ENCODE data around the gene MLPH.
A peak's percentile ranks its signal among the peaks of the same experiment; 100 is the strongest.

Gene MLPH

DNA sequence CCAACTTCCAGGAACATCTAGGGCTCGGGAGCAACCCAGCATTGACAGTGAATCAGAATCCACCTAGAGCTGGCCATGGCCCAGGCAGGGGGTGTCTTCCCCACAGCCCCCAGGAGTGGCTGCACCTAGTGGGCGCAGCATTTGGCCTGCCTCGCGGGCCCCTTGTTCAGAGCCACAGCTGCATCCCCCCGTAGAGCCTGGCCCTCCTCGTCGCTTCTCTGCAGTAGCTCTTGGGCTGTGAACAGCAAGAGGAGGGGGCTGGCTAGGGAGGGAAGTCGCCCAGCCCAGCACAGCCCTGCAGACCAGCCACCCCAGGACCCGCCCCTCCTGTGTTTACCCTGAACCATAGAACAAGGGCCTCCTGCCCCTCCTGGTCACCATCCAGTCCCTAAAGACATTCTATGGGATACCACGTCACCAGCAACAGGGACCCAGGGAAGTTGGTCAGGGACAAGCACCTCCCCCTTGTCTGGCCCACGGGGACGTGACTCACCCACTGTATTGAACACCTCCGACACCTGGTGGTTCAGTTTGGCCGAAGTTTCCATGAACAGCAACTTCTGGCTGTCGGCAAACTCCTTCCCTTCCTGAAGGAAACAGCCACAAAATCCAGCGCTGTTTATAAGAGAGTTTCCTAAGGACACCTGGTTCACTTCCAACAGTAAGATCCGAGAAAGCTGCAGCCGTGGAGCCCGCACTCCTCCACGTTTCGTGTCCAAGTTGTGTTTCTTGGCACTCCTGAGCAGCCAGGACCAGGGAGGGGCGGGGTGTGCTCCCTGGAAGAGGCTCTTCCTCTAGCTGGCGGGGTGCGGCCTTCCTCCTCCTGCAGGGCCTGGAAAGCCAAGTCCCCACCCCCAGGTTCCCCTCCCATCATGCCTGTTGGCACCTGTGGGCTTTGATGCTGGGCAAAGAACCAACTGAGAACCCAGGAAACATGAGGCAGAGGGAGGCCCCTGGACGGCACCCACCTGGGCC, 88.1 kb downstream of the MLPH start:
- no peaks in the 10 kb centered on the region for H3K79me1 ChIP-seq (replicated peaks; ENCODE audit: low read length, poor library complexity, severe bottlenecking)
- H3K27me3 ChIP-seq (ENCODE audit: control insufficient read depth in 1 of 2, insufficient read depth in 1 of 2, low read length in 2 of 2): peaks cover 5 to 24% of the 10 kb centered on the region in 2 experiments
- peaks cover 7% of the 10 kb centered on the region for H3K4me1 ChIP-seq (ENCODE audit: control insufficient read depth, insufficient read depth, low read depth, low read length)
- H4K91ac ChIP-seq (ENCODE audit: low read length): no peak overlapping the region
- no peak overlapping the region for H2BK120ac ChIP-seq (ENCODE audit: low read depth, low read length)
- WGBS: 90% methylated on average over 24 of the region's 25 CpGs
- no peak overlapping the region for H3K14ac ChIP-seq (ENCODE audit: low read length in 2 of 2)
- H3K27ac ChIP-seq (ENCODE audit: low read length, poor library complexity, severe bottlenecking): no peak overlapping the region
- H2BK12ac ChIP-seq (ENCODE audit: low read length in 2 of 2): peak overlapping the region in 1 of 2 experiments; percentile 12
- no peak overlapping the region for H3K9ac ChIP-seq (ENCODE audit: low read length)
- no peak overlapping the region for H2AFZ ChIP-seq (ENCODE audit: low read depth, low read length)
- H3K18ac ChIP-seq (ENCODE audit: low read depth in 1 of 2, low read length in 2 of 2): no peak overlapping the region
- no peaks in the 10 kb centered on the region for H3K9me3 ChIP-seq (ENCODE audit: control insufficient read depth, low read length)
- no peak overlapping the region for H2BK5ac ChIP-seq (ENCODE audit: low read depth, low read length, poor library complexity, severe bottlenecking)
- no peak overlapping the region for H4K8ac ChIP-seq (ENCODE audit: low read length)
- H3K4ac ChIP-seq (ENCODE audit: low read depth in 1 of 2, low read length in 2 of 2): no peak overlapping the region
- no peak overlapping the region for H2AK5ac ChIP-seq (ENCODE audit: low read length, severe bottlenecking)
- H3K4me2 ChIP-seq (ENCODE audit: low read length, poor library complexity, severe bottlenecking): no peak overlapping the region
- no peak for DNase-seq
- H3K23ac ChIP-seq (ENCODE audit: low read length in 2 of 2): no peak overlapping the region
- peak overlapping the region; percentile 9 for H2BK15ac ChIP-seq (ENCODE audit: low read depth, poor library complexity, severe bottlenecking)
- H3K4me3 ChIP-seq (ENCODE audit: insufficient read depth in 1 of 2, low read depth in 1 of 2, low read length in 2 of 2): no peak overlapping the region
- no peaks in the 10 kb centered on the region for H3K36me3 ChIP-seq (ENCODE audit: control insufficient read depth in 1 of 2, insufficient read depth in 2 of 2, low read depth in 1 of 2, low read length in 2 of 2)

DNA sequence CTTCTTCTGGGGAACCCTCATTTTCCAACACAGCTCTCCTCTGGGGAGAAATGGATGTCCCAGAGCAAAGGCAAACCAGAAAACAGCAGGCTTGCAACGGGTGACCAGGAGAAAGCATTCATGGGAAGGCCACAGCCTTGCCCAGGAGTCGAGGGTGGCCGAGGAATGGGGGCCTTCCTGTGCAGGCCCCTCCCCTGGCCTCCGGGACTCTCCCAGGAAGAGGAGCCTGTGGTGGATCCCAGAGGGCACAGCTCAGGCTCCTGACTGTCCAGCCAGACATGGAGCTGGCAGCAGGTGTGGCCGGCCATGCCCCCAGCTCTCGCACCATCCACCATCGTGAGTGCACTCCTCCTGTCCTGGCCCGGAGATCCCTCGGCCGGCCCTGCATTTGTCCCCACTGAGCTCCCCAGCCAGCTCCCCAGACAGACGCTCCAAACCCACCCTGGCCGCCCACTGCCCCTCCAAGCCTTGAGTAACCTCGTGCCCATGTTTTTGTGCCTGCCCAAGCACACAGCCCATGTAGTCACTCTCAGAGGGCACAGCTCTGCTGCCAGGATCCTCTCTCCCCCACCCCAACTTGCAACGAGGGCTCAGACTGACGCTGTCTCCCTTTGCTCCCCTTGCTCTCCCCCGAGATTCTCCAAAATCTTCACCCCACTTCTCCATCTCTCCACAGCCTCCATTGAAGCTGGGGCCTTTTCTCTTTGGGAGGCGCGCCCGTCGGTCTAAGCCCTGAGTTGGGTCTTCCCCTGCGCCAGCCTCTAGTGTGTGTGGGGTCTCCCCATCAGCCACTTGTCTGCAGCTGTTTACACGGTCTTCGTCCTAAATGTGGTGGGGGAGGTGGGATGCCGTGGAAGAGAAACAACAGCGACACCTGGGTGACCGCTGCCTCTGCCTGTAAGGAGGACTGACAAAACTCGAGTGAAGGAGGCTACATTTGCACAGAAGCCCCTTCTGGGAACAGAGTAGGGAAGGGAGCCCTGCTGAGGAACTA, 89.1 kb downstream of the MLPH start:
- Histone ChIP-seq H3K9ac (ENCODE audit: low read length) (no peak overlapping the region), H2BK15ac (ENCODE audit: low read depth, poor library complexity, severe bottlenecking) (no peak overlapping the region), H3K27ac (ENCODE audit: low read length, poor library complexity, severe bottlenecking) (no peak overlapping the region), H3K27me3 (ENCODE audit: control insufficient read depth in 1 of 2, insufficient read depth in 1 of 2, low read length in 2 of 2) (peaks cover 5 to 24% of the 10 kb centered on the region in 2 experiments), H3K4ac (ENCODE audit: low read depth in 1 of 2, low read length in 2 of 2) (no peak overlapping the region), H3K4me3 (ENCODE audit: insufficient read depth in 1 of 2, low read depth in 1 of 2, low read length in 2 of 2) (no peak overlapping the region), H3K18ac (ENCODE audit: low read depth in 1 of 2, low read length in 2 of 2) (no peak overlapping the region), H2BK5ac (ENCODE audit: low read depth, low read length, poor library complexity, severe bottlenecking) (no peak overlapping the region), H2BK12ac (ENCODE audit: low read length in 2 of 2) (no peak overlapping the region), H4K8ac (ENCODE audit: low read length) (no peak overlapping the region), H3K4me1 (ENCODE audit: control insufficient read depth, insufficient read depth, low read depth, low read length) (peaks cover 7% of the 10 kb centered on the region), H2AFZ (ENCODE audit: low read depth, low read length) (no peak overlapping the region), H3K4me2 (ENCODE audit: low read length, poor library complexity, severe bottlenecking) (no peak overlapping the region), H3K9me3 (ENCODE audit: control insufficient read depth, low read length) (no peaks in the 10 kb centered on the region), H3K79me1 (replicated peaks; ENCODE audit: low read length, poor library complexity, severe bottlenecking) (no peaks in the 10 kb centered on the region), H3K36me3 (ENCODE audit: control insufficient read depth in 1 of 2, insufficient read depth in 2 of 2, low read depth in 1 of 2, low read length in 2 of 2) (no peaks in the 10 kb centered on the region), H3K23ac (ENCODE audit: low read length in 2 of 2) (no peak overlapping the region), H3K14ac (ENCODE audit: low read length in 2 of 2) (no peak overlapping the region), H2BK120ac (ENCODE audit: low read depth, low read length) (no peak overlapping the region), H4K91ac (ENCODE audit: low read length) (no peak overlapping the region), H2AK5ac (ENCODE audit: low read length, severe bottlenecking) (no peak overlapping the region)
- WGBS: 92% methylated on average over 27 of the region's 27 CpGs
- DNase-seq: no peak

DNA sequence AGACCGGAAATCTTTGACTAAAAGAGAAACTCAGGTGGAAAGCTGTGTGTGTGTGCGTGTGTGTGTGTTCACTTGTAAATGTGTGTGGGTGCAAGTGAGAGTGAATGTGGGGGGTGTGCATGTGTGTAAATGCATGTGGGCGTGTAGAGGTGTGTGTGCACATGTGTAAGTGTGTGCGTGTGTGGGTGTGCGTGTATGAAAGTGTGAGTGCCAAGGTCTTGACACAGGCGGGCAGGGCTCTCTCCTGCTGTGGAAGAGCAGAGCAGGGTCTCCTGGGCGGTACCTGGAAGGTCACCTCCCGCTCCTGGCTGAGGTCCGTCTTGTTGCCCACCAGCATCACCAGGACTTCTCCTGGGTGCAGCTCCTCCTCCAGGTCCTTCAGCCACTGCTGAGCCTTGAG, 89.9 kb downstream of the MLPH start:
- Histone ChIP-seq H4K91ac (ENCODE audit: low read length) (no peak overlapping the region), H3K27me3 (ENCODE audit: control insufficient read depth in 1 of 2, insufficient read depth in 1 of 2, low read length in 2 of 2) (peaks cover 5 to 24% of the 10 kb centered on the region in 2 experiments), H2AFZ (ENCODE audit: low read depth, low read length) (no peak overlapping the region), H3K27ac (ENCODE audit: low read length, poor library complexity, severe bottlenecking) (no peak overlapping the region), H3K4me2 (ENCODE audit: low read length, poor library complexity, severe bottlenecking) (no peak overlapping the region), H2AK5ac (ENCODE audit: low read length, severe bottlenecking) (no peak overlapping the region), H4K8ac (ENCODE audit: low read length) (no peak overlapping the region), H3K14ac (ENCODE audit: low read length in 2 of 2) (no peak overlapping the region), H3K36me3 (ENCODE audit: control insufficient read depth in 1 of 2, insufficient read depth in 2 of 2, low read depth in 1 of 2, low read length in 2 of 2) (no peaks in the 10 kb centered on the region), H3K23ac (ENCODE audit: low read length in 2 of 2) (no peak overlapping the region), H2BK120ac (ENCODE audit: low read depth, low read length) (no peak overlapping the region), H2BK12ac (ENCODE audit: low read length in 2 of 2) (no peak overlapping the region), H3K9me3 (ENCODE audit: control insufficient read depth, low read length) (no peaks in the 10 kb centered on the region), H2BK5ac (ENCODE audit: low read depth, low read length, poor library complexity, severe bottlenecking) (no peak overlapping the region), H3K4me1 (ENCODE audit: control insufficient read depth, insufficient read depth, low read depth, low read length) (peaks cover 11% of the 10 kb centered on the region), H3K18ac (ENCODE audit: low read depth in 1 of 2, low read length in 2 of 2) (no peak overlapping the region), H3K9ac (ENCODE audit: low read length) (no peak overlapping the region), H3K4ac (ENCODE audit: low read depth in 1 of 2, low read length in 2 of 2) (no peak overlapping the region), H3K4me3 (ENCODE audit: insufficient read depth in 1 of 2, low read depth in 1 of 2, low read length in 2 of 2) (no peak overlapping the region), H3K79me1 (replicated peaks; ENCODE audit: low read length, poor library complexity, severe bottlenecking) (no peaks in the 10 kb centered on the region), H2BK15ac (ENCODE audit: low read depth, poor library complexity, severe bottlenecking) (no peak overlapping the region)
- WGBS: 85% methylated on average over 6 of the region's 9 CpGs
- no peak for DNase-seq

DNA sequence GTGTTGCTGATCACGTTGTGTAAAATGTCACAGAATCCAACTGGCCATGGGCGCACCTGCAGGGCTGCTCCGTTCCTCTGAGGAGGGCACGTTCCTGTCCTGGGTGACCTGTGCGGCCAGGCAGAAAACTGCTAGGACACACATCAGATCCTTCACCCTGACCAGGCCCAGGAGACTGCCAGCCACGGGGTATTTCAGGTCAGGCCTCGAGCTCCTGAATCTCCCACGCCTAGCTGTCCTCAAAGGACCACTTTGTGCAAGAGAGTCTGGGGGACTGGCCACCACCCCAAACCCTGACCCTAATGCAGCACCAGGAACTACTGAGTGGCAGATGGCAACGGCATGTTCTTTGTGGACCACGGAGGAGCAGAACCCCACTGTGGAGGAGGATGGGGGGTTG, 90.4 kb downstream of the MLPH start:
- no peak overlapping the region for H4K8ac ChIP-seq (ENCODE audit: low read length)
- H2BK120ac ChIP-seq (ENCODE audit: low read depth, low read length): no peak overlapping the region
- H3K9ac ChIP-seq (ENCODE audit: low read length): no peak overlapping the region
- peaks cover 13% of the 10 kb centered on the region for H3K4me1 ChIP-seq (ENCODE audit: control insufficient read depth, insufficient read depth, low read depth, low read length)
- no peaks in the 10 kb centered on the region for H3K36me3 ChIP-seq (ENCODE audit: control insufficient read depth in 1 of 2, insufficient read depth in 2 of 2, low read depth in 1 of 2, low read length in 2 of 2)
- no peak overlapping the region for H2BK5ac ChIP-seq (ENCODE audit: low read depth, low read length, poor library complexity, severe bottlenecking)
- no peak overlapping the region for H4K91ac ChIP-seq (ENCODE audit: low read length)
- H2AFZ ChIP-seq (ENCODE audit: low read depth, low read length): no peak overlapping the region
- no peak overlapping the region for H2BK15ac ChIP-seq (ENCODE audit: low read depth, poor library complexity, severe bottlenecking)
- 94% methylated on average over 10 of the region's 10 CpGs for WGBS
- no peak overlapping the region for H3K4me2 ChIP-seq (ENCODE audit: low read length, poor library complexity, severe bottlenecking)
- no peak for DNase-seq
- no peak overlapping the region for H3K23ac ChIP-seq (ENCODE audit: low read length in 2 of 2)
- no peaks in the 10 kb centered on the region for H3K9me3 ChIP-seq (ENCODE audit: control insufficient read depth, low read length)
- no peak overlapping the region for H3K14ac ChIP-seq (ENCODE audit: low read length in 2 of 2)
- peaks cover 5 to 24% of the 10 kb centered on the region in 2 experiments for H3K27me3 ChIP-seq (ENCODE audit: control insufficient read depth in 1 of 2, insufficient read depth in 1 of 2, low read length in 2 of 2)
- no peak overlapping the region for H3K27ac ChIP-seq (ENCODE audit: low read length, poor library complexity, severe bottlenecking)
- no peak overlapping the region for H3K4ac ChIP-seq (ENCODE audit: low read depth in 1 of 2, low read length in 2 of 2)
- no peak overlapping the region for H2AK5ac ChIP-seq (ENCODE audit: low read length, severe bottlenecking)
- H3K79me1 ChIP-seq (replicated peaks; ENCODE audit: low read length, poor library complexity, severe bottlenecking): no peaks in the 10 kb centered on the region
- H2BK12ac ChIP-seq (ENCODE audit: low read length in 2 of 2): no peak overlapping the region
- H3K4me3 ChIP-seq (ENCODE audit: insufficient read depth in 1 of 2, low read depth in 1 of 2, low read length in 2 of 2): no peak overlapping the region
- H3K18ac ChIP-seq (ENCODE audit: low read depth in 1 of 2, low read length in 2 of 2): no peak overlapping the region
